Liver (tissue), 9 donors: Measurements from ENCODE around the gene TSPOAP1. TPM values are rescaled to one million over a fixed set of nuclear protein-coding genes. Genes with fewer than 3 reads are reported as not detected.

Experiments used
- DNase-seq: peaks from one replicate; pipeline ENCODE4 v3.0.0-alpha.2; 2017; ENCODE audit warnings: low spot score
- H3K27ac ChIP-seq, 2 donors: one replicate each; pipeline ENCODE4 v1.7.0; 2013; ENCODE audit warnings: inconsistent platforms in 2 of 2, low read length in 2 of 2, control low read depth in 1 of 2, low read depth in 1 of 2, mild to moderate bottlenecking in 1 of 2
- H3K27me3 ChIP-seq, 4 donors: one replicate each; pipeline versions ENCODE4 v1.6.1 to v1.7.0; 2013; ENCODE audit warnings: low read length in 3 of 4, inconsistent platforms in 1 of 4, mild to moderate bottlenecking in 1 of 4, moderate library complexity in 1 of 4; ENCODE audit not compliant: control insufficient read depth in 4 of 4, insufficient read depth in 4 of 4
- H3K36me3 ChIP-seq, 4 donors: one replicate each; pipeline versions ENCODE4 v1.6.1 to v1.7.0; 2013; ENCODE audit warnings: low read length in 3 of 4, mild to moderate bottlenecking in 3 of 4, low read depth in 1 of 4, moderate library complexity in 1 of 4; ENCODE audit not compliant: control insufficient read depth in 4 of 4, insufficient read depth in 3 of 4
- H3K4me1 ChIP-seq, 4 donors: one replicate each; pipeline versions ENCODE4 v1.6.1 to v1.7.0; 2013; ENCODE audit warnings: low read length in 3 of 4, mild to moderate bottlenecking in 3 of 4, moderate library complexity in 1 of 4; ENCODE audit not compliant: control insufficient read depth in 4 of 4, insufficient read depth in 4 of 4
- H3K4me3 ChIP-seq, 3 donors: one replicate each; pipeline versions ENCODE4 v1.6.1 to v1.7.0; 2013; ENCODE audit warnings: low read length in 3 of 3, control low read depth in 1 of 3, low read depth in 1 of 3, mild to moderate bottlenecking in 1 of 3
- H3K9ac ChIP-seq, 2 donors: one replicate each; pipeline ENCODE4 v1.7.0; 2013; ENCODE audit warnings: low read length in 2 of 2, mild to moderate bottlenecking in 2 of 2, moderate library complexity in 2 of 2, control low read depth in 1 of 2, low read depth in 1 of 2
- H3K9me3 ChIP-seq, 4 donors: one replicate each; pipeline versions ENCODE4 v1.6.1 to v1.7.0; 2013; ENCODE audit warnings: low read length in 3 of 4; ENCODE audit not compliant: control insufficient read depth in 4 of 4
- ATF3 ChIP-seq: IDR thresholded peaks from 2 replicates; pipeline ENCODE4 v1.6.1; 2016; ENCODE audit warnings: antibody characterized with exemption
- CTCF ChIP-seq: fragments of 150-350 bp; IDR thresholded peaks from 2 replicates; pipeline ENCODE4 v1.5.1; 2017; ENCODE audit warnings: improper control_type of control experiment, low read depth, low read length; ENCODE audit not compliant: missing input control
- EGR1 ChIP-seq, 2 donors: IDR thresholded peaks; 2 replicates each; pipeline ENCODE4 v1.6.1; 2016 to 2018; ENCODE audit warnings: antibody characterized with exemption in 2 of 2, low read depth in 2 of 2
- HNF4A ChIP-seq, 2 donors: conservative IDR thresholded peaks; 2 replicates each; pipeline ENCODE4 v1.6.1; 2016; ENCODE audit warnings: antibody characterized with exemption in 2 of 2, mild to moderate bottlenecking in 2 of 2
- HNF4G ChIP-seq: IDR thresholded peaks from 2 replicates; pipeline ENCODE4 v1.6.1; 2016; ENCODE audit warnings: antibody characterized with exemption
- NR2F2 ChIP-seq: IDR thresholded peaks from 2 replicates; pipeline ENCODE4 v1.6.1; 2016; ENCODE audit warnings: antibody characterized with exemption
- REST ChIP-seq: IDR thresholded peaks from 2 replicates; pipeline ENCODE4 v1.6.1; 2016; ENCODE audit warnings: antibody characterized with exemption, mild to moderate bottlenecking
- TAF1 ChIP-seq: conservative IDR thresholded peaks from 2 replicates; pipeline ENCODE4 v1.6.1; 2016; ENCODE audit warnings: antibody characterized with exemption, mild to moderate bottlenecking
- ZBTB33 ChIP-seq: IDR thresholded peaks from 2 replicates; pipeline ENCODE4 v1.6.1; 2016; ENCODE audit warnings: antibody characterized with exemption
- WGBS: extraction: QIAGEN DNeasy Blood & Tissue Kit; methylation state at CpG from one replicate; pipeline ENCODE4 v1.1.7; 2013; 5-methylcytosine and 5-hydroxymethylcytosine counted together
- polyA plus RNA-seq, 2 donors: library from polyadenylated mRNA; stranded (reverse) in 1 of 2; unstranded in 1 of 2; fragments of 200-250 nt in 1 of 2; fragments of >200 nt in 1 of 2; fragmentation: Nextera tagmentation in 1 of 2; extraction: Ambion mirVana in 1 of 2; gene quantifications; one replicate each; pipeline versions ENCODE4 v1.2.1 to v1.2.3, GENCODE V29; 2013 to 2015
- total RNA-seq, 2 donors: library from RNA; depleted of rRNA; stranded (reverse); fragments of >200 nt; gene quantifications; one replicate each; pipeline ENCODE4 v1.2.3, GENCODE V29; 2014
- donor health status: healthy.
- donor health status: healthy.
- donor health status: healthy.
- donor health status: healthy.
- donor health status: healthy.

The TSPOAP1 gene
- total and polyA plus RNA-seq, 4 donors: 1.5 to 4.6 (median 2.6) TPM

GRCh38 chr17:58320163-58320558, 8.4 kb downstream of the TSPOAP1 start (continued):
- no peak for TF ChIP-seq CTCF
- no peak for TF ChIP-seq NR2F2
- no peak for TF ChIP-seq TAF1
- TF ChIP-seq HNF4A (conservative IDR thresholded peaks at IDR 0.05): no peak

- WGBS: 93% methylated on average over 25 of the region's 25 CpGs
- no peak for DNase-seq
- Histone ChIP-seq H3K4me1 (peaks cover 2 to 6% (median 5%) of the 10 kb centered on the region in 4 donors), H3K4me3 (no peak overlapping the region), H3K9me3 (no peaks in the 10 kb centered on the region), H3K27ac (no peak overlapping the region), H3K27me3 (no peaks in the 10 kb centered on the region), H3K9ac (no peak overlapping the region), H3K36me3 (peaks cover 0 to 2% (median 0%) of the 10 kb centered on the region in 4 donors)
- no peak for TF ChIP-seq TAF1
These were observed 9.1 kb downstream of the TSPOAP1 start for GRCh38 chr17:58319173-58320162.

GRCh38 chr17:58318627-58319172, 9.9 kb downstream of the TSPOAP1 start:
- Histone ChIP-seq H3K4me3 (no peak overlapping the region), H3K4me1 (peaks cover 0 to 2% (median under 1%) of the 10 kb centered on the region in 4 donors), H3K27me3 (no peaks in the 10 kb centered on the region), H3K9me3 (no peaks in the 10 kb centered on the region), H3K36me3 (peaks cover 0 to 2% (median 0%) of the 10 kb centered on the region in 4 donors), H3K9ac (no peak overlapping the region), H3K27ac (no peak overlapping the region)
- WGBS: 88% methylated on average over 7 of the region's 7 CpGs
- TF ChIP-seq REST: no peak
- DNase-seq: no peak

GRCh38 chr17:58318065-58318481, 10.5 kb downstream of the TSPOAP1 start:
- peaks cover 0 to 2% (median 0%) of the 10 kb centered on the region in 4 donors for H3K36me3 ChIP-seq
- no peaks in the 10 kb centered on the region for H3K4me1 ChIP-seq
- 91% methylated on average over 9 of the region's 9 CpGs for WGBS
- H3K9ac ChIP-seq: no peak overlapping the region
- no peaks in the 10 kb centered on the region for H3K27me3 ChIP-seq
- H3K9me3 ChIP-seq: no peaks in the 10 kb centered on the region
- no peak overlapping the region for H3K27ac ChIP-seq
- no peak overlapping the region for H3K4me3 ChIP-seq
- no peak for TF ChIP-seq REST
- no peak for TF ChIP-seq TAF1
- TF ChIP-seq ATF3: no peak
- TF ChIP-seq EGR1 (IDR thresholded peaks at IDR 0.05; ENCODE audit: low read depth in 2 of 2): no peak
- TF ChIP-seq HNF4G: no peak
- no peak for TF ChIP-seq ZBTB33
- TF ChIP-seq HNF4A (conservative IDR thresholded peaks at IDR 0.05): no peak
- DNase-seq: peak; percentile 17
